Lower lobe of right lung (tissue), 2 donors: Measurements from ENCODE around the gene PTPRT. TPM values are rescaled to one million over a fixed set of nuclear protein-coding genes. Genes with fewer than 3 reads are reported as not detected.

Source experiments
- ATAC-seq, 2 donors: fragments of 200-7000 bp; cut with Tn5 transposase; one replicate each; pipeline ENCODE4 v1.9.1; 2020 to 2022; ENCODE audit warnings: mild to moderate bottlenecking in 2 of 2, moderate library complexity in 2 of 2
- DNase-seq: peaks from one replicate; pipeline ENCODE4 v3.0.0-alpha.2; 2020
- H3K27ac ChIP-seq: fragments of 200-600 bp; one replicate; pipeline ENCODE4 v1.8.0; 2022
- H3K27me3 ChIP-seq: fragments of 200-600 bp; one replicate; pipeline ENCODE4 v1.8.0; 2022; ENCODE audit warnings: low read depth
- H3K36me3 ChIP-seq: fragments of 200-600 bp; one replicate; pipeline ENCODE4 v1.8.0; 2022; ENCODE audit warnings: mild to moderate bottlenecking
- H3K4me1 ChIP-seq: fragments of 200-600 bp; one replicate; pipeline ENCODE4 v1.8.0; 2022
- H3K4me3 ChIP-seq: fragments of 200-600 bp; one replicate; pipeline ENCODE4 v1.8.0; 2022; ENCODE audit warnings: mild to moderate bottlenecking
- H3K9me3 ChIP-seq: fragments of 200-600 bp; one replicate; pipeline ENCODE4 v1.8.0; 2022
- CTCF ChIP-seq: fragments of 200-600 bp; IDR thresholded peaks from one replicate; pipeline ENCODE4 v1.8.0; 2022; ENCODE audit warnings: antibody characterized with exemption, mild to moderate bottlenecking
- intact Hi-C: fragments of 100-400 bp; cut with DNase I; formaldehyde crosslinking; loops from one replicate; pipeline ENCODE4 v1.11.0; 2022
- total RNA-seq: library from RNA; stranded (reverse); fragmentation: NEBNext Ultra II Directional; extraction: Animal tissue kit (Norgen Biotek cat#: 25700); gene quantifications from one replicate; pipeline ENCODE4 v1.2.1, GENCODE V29; 2021
- donor health status: DM: no; HTN: yes; CAD: no; lungs with severe emphysema.

The PTPRT gene
- total RNA-seq, 1 donor from 2014 or later, result 8.0 TPM

- Histone ChIP-seq H3K27me3 (no peaks in the 10 kb centered on the region), H3K9me3 (no peaks in the 10 kb centered on the region), H3K4me1 (no peaks in the 10 kb centered on the region), H3K4me3 (no peak overlapping the region), H3K27ac (no peak overlapping the region), H3K36me3 (no peaks in the 10 kb centered on the region)
- no peak for TF ChIP-seq CTCF
- no peak for ATAC-seq
- intact Hi-C loops, result no loop called here
- DNase-seq, result no peak
These were observed 1037.1 kb downstream of the PTPRT start for GRCh38 chr20:42152575-42152974.

GRCh38 chr20:42150230-42150629 lies 1039.5 kb downstream of the PTPRT start:
- Histone ChIP-seq H3K4me3 (no peak overlapping the region), H3K9me3 (no peaks in the 10 kb centered on the region), H3K4me1 (no peaks in the 10 kb centered on the region), H3K27me3 (no peaks in the 10 kb centered on the region), H3K36me3 (no peaks in the 10 kb centered on the region), H3K27ac (no peak overlapping the region)
- DNase-seq (no peak), ATAC-seq (no peak)
- TF ChIP-seq CTCF, result no peak
- intact Hi-C loops, result no loop called here

- Histone ChIP-seq H3K27ac (no peak overlapping the region), H3K4me3 (no peak overlapping the region), H3K27me3 (peaks cover 4% of the 10 kb centered on the region), H3K4me1 (no peaks in the 10 kb centered on the region), H3K36me3 (no peaks in the 10 kb centered on the region), H3K9me3 (no peaks in the 10 kb centered on the region)
- ATAC-seq (no peak), DNase-seq (no peak)
- no peak for TF ChIP-seq CTCF
- intact Hi-C loops, result no loop called here
These were observed 1051.0 kb downstream of the PTPRT start for GRCh38 chr20:42138729-42139128.

- intact Hi-C loops, result no loop called here
- DNase-seq (no peak), ATAC-seq (no peak)
- Histone ChIP-seq H3K27ac (no peak overlapping the region), H3K9me3 (no peaks in the 10 kb centered on the region), H3K27me3 (no peaks in the 10 kb centered on the region), H3K4me3 (no peak overlapping the region), H3K4me1 (no peaks in the 10 kb centered on the region), H3K36me3 (no peaks in the 10 kb centered on the region)
- TF ChIP-seq CTCF, result no peak
These were observed 1055.2 kb downstream of the PTPRT start for GRCh38 chr20:42134265-42135098.

GRCh38 chr20:42130810-42131596 lies 1058.7 kb downstream of the PTPRT start:
- no peaks in the 10 kb centered on the region for H3K9me3 ChIP-seq
- no peak for DNase-seq
- no peak for TF ChIP-seq CTCF

More at GRCh38 chr20:42130810-42131596, 1058.7 kb downstream of the PTPRT start:
- H3K27me3 ChIP-seq, result no peaks in the 10 kb centered on the region
- H3K4me3 ChIP-seq, result no peak overlapping the region
- H3K36me3 ChIP-seq, result no peaks in the 10 kb centered on the region
- ATAC-seq, result no peak
- no peaks in the 10 kb centered on the region for H3K4me1 ChIP-seq
- H3K27ac ChIP-seq, result no peak overlapping the region
- intact Hi-C loops, result no loop called here
